Activated CD4-positive, alpha-beta T cell treated with anti-CD3 and anti-CD28 coated beads for 48 hours (primary cell): Measurements from ENCODE around the gene PDGFRA.

Source experiments
- DNase-seq: peaks from one replicate; pipeline ENCODE4 v3.0.0-alpha.2; 2020

The PDGFRA gene

DNA sequence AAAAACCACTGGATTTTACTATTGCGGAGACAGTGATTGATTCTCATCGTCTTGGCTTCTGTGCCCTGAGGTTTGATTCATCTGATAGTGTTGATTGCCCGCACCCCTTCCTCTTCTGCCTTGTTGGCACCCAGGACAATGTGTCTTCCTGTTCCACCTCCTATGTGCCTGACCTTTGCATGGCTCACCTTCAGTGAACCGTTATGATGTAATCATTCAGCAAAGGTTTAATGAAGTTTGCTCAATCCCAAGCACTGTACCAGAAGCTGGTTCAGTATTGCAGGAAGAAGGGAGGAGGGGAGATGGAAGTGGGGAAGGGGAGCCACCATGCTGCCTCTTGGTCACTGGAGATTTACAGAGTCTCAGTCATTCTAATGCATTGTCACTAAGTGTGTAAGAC is 36.3 kb downstream of the PDGFRA start:
- DNase-seq: no peak

DNA sequence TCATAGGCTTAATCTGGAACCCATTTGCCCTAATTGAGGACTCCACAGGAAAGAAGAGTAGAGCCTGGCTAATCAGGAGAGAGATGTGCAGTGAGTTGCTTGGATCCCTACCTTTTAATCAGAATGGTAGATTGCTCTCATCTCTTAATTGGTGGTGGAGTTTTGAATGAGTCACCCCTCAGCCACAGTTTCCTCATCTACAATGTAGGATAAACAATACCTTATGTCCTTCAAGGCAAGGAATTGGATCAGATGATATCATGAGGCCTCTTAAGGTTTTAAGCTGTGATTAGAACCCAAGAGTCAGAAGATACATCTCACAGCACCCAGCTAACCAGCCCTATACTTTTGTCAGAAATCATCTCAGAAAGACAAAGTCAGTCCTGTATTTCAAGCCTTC is 39.1 kb downstream of the PDGFRA start:
- DNase-seq: no peak

DNA sequence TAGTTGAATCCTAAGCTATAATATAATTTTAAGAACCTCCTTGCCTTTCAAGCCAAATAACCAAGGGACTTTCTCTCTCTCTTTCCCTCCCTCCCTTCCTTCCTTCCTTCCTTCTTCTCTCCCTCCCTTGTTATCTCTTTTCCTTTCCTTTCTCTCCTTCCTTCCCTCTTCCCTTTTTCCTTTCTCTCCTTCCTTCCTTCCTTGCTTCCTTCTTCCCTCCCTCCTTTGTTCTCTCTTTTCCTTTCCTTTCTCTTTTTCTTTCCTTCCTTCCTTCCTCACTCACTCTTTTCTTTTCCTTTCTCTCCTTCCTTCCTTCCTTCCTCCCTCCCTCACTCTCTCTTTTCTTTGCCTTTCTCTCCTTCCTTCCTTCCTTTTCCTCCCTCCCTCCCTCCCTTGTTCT is 42.4 kb downstream of the PDGFRA start:
- DNase-seq: no peak

DNA sequence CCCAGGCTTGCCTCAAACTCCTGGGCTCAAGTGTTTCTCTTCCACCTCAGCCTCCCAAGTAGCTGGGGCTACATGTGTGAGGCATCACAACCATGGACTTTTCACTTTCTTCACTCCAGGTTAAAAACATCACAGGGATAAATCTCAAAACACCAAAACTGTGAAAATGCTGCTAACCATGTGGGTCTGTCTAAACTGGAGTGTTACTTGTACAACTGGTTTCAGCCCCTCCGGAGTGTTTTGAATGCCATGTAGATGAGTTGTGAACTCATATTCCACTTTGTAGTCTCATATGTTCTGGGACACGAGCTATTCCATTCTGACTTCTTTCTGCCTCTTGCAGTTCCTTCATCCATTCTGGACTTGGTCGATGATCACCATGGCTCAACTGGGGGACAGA is 43.0 kb downstream of the PDGFRA start:
- no peak for DNase-seq

DNA sequence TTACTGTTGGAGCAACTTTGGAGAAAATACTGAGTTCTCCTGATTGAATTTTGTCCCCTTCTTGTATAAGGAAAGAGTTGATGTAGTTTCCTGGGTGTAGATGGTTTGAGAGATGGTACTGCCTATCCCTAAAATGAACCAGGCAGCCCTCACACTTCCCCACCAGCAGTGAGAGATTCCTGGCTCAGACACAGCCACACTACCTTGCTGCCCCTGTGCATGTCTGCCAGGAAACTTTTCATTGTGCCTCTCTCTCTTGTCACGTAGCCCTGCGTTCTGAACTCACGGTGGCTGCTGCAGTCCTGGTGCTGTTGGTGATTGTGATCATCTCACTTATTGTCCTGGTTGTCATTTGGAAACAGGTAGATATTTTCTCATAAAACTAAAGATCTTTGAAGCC is 45.2 kb downstream of the PDGFRA start:
- no peak for DNase-seq

DNA sequence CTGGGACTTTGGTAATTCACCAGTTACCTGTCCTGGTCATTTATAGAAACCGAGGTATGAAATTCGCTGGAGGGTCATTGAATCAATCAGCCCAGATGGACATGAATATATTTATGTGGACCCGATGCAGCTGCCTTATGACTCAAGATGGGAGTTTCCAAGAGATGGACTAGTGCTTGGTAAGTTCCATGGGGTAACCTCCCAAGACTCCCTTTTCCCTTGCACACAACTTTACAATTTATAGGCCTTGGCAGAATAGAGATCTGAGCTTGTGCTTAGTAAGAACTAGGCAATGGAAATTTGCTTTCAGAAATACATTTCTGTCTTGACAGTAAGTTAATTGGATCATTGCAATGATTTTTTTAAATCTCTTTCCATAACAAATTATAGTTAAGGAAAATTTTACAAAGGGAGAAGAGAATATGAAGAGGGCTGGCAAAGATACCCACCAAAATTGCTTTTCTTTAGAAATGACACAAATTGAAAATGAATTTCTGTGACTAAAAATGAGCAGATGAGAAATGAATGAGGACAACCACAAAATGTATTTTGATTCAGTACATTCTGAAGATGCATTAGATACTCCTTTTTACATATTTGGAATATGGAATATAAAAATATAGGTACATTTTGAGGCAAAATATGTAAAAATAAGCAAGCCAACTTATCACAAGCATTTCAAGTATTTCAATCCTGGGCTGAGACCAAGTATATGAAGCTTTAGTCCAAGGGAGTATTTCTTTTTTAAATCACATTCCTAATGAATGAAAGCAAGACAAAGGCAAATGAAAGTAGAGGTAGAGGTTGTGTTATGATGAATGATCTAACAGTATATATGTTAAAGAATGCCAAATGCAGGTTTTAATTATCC is 45.9 kb downstream of the PDGFRA start:
- DNase-seq: no peak

DNA sequence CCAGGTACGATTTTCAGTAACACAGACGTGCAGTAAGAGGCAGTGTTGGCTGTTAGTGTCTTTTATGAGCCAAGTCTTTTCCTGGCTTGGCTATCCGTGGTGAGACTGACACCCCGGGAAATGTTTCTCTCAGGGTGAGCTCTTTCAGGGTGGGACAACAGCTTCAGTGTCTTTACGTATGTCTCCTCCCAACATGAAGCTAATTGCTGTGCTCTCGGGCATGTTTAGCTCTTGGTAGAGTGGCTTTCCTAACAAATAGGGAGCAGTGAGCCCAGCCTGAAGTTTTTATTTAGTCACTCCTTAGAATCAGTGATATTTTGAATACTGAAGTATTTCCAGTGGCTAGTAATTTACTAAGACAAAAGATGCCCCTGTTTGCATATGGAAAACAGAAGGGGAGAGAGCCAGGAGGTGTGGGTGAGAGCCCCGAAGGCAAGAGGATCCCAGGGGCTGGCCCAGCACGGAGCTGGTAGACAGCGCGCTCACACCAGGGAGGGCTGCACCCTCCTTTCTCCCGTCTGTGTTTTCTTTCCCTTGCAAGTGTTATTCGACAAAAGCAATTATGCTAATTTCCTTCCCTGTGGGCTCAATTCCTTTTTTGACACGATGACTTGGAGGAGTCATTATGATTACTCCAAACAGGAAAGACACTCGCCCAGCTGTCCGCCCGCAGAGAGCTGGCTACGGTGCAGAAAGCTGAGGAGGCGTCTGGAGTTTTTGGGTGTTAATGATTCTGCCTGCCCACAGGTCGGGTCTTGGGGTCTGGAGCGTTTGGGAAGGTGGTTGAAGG is 47.7 kb downstream of the PDGFRA start:
- no peak for DNase-seq

DNA sequence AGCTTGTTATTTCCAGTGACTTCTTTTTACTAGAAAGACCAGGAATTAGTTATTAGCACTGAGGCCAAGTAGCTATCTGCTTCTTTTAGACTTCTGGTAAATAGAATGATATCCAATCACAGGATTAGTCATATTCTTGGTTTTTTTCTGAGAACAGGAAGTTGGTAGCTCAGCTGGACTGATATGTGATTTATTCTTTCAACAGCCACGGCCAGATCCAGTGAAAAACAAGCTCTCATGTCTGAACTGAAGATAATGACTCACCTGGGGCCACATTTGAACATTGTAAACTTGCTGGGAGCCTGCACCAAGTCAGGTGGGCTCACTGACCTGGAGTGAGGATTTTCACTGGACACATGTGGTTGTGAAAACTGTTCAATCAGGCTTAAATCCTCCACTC is 48.6 kb downstream of the PDGFRA start:
- DNase-seq: no peak

DNA sequence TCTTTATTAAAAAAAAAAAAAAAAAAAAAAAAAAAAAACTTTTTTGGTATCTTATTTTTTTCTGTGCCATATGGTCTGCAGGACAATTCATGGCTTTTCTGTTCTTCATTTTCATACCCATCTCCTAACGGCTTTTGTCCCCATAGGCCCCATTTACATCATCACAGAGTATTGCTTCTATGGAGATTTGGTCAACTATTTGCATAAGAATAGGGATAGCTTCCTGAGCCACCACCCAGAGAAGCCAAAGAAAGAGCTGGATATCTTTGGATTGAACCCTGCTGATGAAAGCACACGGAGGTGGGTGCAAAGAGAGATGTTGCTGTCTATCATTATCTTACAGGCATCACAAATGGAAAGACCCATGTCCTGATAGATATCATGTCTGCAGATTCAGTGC is 49.1 kb downstream of the PDGFRA start:
- DNase-seq: no peak

DNA sequence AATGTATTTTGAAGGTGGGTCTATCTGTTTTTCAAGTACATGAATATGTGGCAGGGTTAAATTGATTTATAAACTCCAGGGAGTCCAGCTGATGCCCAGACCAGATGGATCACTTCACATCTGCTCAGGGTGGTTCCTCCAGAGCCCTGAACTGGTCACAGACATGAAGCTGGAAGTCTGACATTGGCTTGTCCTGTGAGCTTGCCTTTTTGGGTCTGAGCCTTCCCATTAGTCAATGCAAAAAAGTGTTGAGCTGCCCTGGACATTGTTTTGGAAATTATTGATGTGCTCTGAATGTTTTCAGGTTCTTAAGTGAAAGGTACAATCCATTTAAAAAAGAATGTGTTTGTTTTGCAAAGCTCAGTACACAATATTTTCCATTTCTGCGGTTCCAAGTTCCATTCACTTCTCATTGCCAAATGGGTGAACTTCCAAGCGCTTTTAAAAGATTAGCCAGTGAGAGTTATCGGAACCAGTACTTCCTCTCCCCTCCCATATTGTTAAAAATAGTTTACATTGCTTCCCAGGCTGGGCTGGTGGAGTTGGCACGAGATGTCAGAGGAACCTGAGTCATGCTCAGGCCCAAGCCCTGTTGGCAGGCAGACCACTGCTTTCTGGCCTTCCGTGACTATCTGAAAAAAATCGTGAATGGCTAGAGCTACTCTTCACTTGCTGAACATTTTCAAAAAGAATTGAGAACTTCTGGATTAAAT is 52.1 kb downstream of the PDGFRA start:
- no peak for DNase-seq

DNA sequence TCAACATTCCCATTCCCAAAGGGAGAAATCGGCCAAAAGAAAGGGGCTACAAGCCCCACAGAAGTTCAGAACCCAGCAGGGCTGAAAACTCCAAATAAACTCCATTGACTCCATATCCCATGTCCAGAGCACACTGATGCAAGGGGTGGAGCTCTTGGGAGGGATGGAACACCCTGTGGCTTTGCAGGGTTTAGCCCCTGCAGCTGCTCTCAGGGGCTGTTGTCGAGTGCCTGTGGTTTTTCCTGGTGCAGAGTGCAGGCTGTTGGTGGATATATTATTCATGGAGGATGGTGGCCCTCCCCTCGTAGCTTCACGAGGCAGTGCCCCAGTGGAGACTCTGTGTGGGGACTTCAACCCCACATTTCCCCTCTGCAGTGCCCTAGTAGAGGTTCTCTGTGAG is 53.7 kb downstream of the PDGFRA start:
- DNase-seq: no peak

DNA sequence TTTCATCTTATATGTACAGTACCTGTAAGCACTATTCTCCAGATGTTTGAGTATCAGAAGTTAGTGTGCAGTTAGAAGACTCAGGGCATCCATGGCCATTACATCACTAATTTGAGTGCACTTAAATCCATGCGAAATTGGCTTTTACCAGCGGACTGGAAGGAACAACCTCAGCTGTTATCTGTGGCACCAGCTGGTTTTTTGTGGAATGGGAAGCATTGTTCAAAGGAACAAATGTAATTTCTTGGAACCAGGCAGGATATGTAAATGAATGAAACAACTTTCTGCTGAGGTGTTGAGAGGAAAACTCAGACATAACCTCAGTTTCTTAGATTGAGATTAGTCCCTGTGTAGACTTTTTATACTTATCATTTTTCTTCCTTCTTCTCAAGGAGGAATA is 60.2 kb downstream of the PDGFRA start:
- DNase-seq: no peak

DNA sequence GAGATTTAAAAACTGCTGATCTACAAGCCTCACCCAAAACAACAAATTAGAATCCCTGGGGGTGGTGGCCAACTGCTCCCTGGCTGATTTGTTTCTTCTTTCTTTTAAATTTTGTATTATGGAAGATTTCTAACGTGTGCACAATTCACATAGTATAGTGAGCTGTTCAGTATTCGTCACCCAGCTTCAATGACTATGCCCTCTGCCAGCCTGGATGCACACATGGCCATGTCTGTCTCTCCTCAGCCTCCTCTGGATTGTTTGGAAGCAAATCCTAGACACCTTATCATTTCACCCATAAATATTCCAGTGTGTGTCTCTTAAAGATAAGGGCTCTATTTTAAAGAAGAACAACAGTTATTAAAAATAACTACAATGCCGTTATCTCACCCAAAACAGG is 61.9 kb downstream of the PDGFRA start:
- DNase-seq: no peak

DNA sequence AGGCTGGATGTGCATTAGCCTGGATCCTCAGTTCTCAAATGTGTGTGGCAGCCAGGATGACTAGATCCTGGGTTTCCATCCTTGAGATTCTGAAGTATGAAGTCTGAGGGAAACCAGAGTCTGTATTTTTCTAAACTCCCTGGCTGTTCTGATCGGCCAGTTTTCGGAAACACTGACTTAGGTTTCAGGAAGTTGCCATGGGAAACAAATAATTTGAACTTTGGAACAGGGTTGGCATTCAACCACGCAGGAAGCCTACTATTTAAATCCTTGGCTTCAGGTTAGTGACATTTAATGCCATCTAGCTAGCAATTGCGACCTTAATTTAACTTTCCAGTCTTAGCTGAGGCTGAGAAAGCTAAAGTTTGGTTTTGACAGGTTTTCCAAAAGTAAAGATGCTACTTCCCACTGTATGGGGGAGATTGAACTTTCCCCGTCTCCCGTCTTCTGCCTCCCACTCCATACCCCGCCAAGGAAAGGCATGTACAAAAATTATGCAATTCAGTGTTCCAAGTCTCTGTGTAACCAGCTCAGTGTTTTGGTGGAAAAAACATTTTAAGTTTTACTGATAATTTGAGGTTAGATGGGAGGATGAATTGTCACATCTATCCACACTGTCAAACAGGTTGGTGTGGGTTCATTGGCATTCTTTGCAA is 67.6 kb downstream of the PDGFRA start:
- DNase-seq: no peak

DNA sequence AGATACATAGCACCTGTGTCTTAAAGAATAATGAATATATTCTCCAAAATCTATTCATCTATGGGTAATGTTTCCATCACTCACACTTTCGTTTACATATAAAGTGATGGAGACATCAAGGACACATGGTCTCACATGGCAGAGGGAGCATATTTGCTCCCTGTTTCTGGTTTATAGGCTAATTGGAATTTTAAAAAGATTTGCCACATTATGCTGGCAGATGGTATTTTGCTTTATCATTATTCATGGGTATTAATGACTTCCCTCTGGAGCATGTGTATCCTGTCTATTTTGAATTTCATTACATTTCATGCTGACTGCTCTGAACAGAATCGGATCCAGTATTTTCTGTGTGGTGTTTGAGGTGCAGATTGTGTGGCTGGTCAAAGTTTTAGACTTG is 79.0 kb downstream of the PDGFRA start:
- DNase-seq: no peak

DNA sequence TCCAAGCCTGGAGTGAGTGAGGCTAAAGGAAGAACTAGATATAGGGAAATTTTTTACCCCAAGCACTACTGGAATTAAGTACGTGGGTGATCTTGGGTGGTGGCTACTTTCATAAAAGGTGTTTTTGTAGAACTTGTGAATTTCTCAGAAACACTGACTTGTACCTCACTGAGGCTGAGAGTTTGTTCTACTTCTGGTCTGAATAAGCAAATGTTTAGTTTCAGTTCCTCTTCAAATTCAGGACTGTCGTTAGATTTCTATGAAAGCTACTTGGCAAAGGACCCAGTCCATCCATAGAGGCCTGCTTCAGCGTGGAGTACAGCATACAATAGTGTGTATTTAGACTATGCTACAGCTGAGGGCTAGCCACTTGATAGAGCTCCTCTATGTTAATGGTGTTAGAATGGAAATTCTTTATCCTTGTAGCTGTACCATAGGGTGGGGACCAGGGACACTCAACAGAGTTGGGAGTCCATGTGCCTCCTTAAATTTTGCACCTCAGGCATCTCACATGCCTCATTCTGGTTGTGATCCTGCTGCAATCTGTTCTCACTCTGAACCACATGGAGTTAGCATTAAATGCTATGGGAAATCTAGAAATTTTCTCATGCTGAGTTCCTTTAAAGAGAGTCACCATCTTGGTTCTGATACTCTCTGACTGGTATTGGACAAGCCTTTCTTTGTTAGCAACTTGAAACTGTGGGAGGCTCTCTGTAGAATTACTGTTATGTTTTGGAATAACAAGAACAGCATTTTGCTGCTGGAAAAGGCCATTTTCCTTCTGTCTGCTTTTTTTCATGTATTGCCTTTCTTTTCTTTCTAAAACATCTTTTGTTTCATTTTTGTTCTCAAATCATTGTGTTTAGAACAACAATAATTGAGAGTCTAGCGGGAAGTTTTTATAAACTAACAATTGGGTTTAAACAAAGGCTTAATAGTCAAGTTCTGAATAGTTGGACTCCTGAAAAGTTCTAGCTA is 86.8 kb downstream of the PDGFRA start:
- DNase-seq: no peak

DNA sequence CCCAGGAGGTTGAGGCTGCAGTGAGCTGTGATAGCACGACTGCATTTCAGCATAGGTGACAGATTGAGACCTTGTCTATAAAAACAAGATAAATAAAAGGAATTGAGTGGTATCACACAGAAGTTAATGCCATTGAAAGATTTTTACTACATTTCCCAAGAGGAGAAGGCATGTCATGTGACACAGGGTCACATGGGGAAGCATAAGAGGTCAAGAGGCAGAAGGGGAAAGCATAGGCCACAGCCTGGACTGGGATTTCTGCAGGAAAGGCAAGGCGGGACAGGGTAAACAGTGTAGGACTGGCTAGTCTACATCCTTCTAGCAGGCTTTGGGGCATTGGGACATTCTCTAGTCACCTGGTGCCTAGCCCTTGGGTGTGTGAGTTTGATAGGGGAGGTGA is 88.6 kb downstream of the PDGFRA start:
- no peak for DNase-seq

DNA sequence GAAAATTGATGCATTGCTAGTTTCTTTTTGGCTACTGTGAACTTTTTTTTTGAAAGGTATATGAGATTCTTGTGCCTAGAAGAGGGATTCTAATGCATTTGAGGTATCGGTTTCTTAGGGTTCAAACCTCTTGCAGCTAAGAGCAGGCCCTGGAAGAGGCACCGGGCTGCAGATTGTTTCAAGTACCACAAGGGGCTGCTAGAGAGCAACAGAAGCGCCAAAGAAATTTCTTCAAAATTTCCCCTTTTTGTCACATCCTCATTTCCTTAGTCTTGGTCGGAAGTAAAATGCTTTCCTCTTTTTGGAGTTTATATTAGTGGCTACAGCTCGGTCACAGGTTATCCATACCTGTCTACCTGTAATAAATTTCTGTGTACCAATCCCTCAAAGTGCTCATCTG is 89.8 kb downstream of the PDGFRA start:
- peak; percentile 31 for DNase-seq

DNA sequence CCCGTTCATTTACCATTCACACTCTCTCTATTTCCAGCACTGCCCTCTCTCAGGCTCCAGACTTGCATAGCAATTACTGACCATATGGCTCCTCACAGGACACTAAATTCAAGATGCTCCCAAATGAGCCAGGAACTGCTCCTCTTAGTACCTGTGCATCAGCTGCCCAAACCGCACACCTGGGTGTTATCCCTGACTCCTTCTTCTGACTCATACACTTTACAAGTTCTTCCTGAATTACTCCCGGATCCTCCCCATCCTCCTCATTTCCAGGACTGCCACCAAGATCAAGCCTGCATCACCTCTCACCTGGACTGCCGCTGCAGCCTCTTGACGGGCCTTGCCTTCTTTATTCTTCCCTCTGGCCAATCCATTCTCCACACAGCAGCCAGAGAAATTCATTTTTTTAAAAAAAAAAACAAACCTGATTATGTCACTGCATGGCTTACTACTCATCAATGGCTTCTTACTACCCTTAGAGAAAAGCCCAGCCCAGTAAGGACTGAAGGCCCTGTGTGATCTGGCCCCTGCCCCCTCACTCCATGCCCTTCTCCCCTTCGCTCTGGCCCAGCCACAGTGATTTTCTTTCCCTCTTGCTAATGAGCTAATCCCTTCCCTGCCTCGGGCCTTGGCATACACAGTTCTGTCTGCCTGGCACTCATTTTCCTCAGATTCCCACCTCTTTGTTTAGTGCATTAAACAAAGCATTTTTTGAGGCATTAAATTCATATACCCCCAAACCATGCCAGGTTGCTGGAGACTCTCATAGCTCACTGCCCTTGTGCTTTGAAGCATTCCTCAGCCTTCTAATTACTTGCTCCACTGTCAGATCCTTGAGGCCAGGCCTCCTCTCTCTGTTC is 92.0 kb downstream of the PDGFRA start:
- no peak for DNase-seq

DNA sequence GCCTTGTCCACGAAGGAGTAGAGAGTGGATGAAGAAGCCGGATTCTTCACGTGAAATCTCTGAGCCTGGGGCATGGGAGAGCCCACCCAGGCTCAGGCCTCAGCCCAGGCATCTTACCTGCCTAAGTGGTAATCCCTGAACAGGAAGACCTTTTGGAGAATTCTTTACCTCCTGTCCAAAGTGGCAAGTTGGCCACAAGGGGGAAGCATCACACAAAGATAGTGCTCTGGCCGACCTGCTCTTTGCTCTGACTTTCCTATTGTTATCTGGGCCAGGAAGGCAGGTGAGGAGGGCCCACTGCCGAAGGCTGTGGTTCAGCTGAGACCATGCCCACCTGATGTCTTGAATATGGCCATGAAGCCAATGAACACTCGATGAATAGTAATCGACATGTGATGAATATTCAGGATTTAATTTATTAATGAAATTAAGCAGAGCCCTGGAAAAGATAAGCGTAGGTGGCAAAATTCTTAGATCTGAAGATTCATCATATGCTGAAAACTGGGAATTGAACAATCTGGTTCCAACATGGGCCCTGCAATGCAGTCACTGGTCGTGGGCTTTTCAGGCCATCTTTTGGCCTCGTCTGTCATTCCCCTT is 93.8 kb downstream of the PDGFRA start:
- DNase-seq: peak; percentile 65

DNA sequence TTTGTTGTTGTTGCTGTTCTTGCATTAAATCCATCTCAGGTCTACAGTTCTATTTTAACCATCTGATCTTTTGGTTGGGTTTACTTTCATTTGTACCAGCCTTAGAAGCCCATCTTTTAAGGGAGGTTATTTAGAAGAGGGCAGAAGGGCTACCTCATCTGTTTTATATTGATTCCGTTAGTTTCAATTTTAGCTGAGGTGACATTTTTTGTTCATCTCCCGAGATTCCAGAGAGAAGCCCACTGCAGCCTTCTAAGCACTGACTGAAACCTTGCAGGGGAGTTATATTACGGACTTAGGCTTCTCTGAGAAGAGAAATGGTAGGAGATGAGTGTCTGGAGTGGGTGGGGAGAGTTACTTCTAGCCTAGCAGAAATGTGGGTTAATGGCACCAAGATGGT is 101.8 kb downstream of the PDGFRA start:
- no peak for DNase-seq
